OCI-LY1 (cell line): ENCODE data around the gene KDM4B.
"Not testable (repeated sequence)": the region's sequence is repeated elsewhere in the genome, so short reads cannot be mapped to it uniquely, and the experiment has no call there.

Experiments used
- EZH2 ChIP-seq: fragments of 200-600 bp; sonication (generic), shearing (Covaris generic); IDR thresholded peaks from 2 replicates; pipeline ENCODE4 v1.8.0; 2017; ENCODE audit warnings: borderline replicate concordance, mixed run types, mild to moderate bottlenecking, antibody characterized with exemption, low read length, moderate library complexity, mixed read lengths
- TF ChIP-seq, protein P1 (sequence below): fragments of 200-600 bp; sonication (generic), shearing (Covaris generic); IDR thresholded peaks from 2 replicates; pipeline ENCODE4 v1.5.1; 2017; ENCODE audit warnings: mild to moderate bottlenecking, antibody characterized with exemption, low read length, moderate library complexity, mixed read lengths

DNA sequence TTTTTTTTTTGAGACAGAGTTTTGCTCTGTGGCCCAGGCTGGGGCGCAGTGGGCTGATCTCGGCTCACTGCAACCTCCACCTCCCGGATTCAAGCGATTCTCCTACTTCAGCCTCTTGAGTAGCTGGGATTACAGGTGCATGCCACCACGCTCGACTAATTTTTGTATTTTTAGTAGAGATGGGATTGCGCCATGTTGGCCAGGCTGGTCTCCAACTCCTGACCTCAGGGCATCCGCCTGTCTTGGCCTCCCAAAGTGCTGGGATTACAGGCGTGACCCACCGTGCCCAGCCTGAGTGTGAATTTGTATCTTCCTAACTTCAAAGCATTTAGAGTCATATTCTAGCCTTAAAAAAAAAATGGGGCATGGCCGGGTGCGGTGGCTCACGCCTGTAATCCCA, 6.7 kb downstream of the KDM4B start:
- TF ChIP-seq, protein P1, sequence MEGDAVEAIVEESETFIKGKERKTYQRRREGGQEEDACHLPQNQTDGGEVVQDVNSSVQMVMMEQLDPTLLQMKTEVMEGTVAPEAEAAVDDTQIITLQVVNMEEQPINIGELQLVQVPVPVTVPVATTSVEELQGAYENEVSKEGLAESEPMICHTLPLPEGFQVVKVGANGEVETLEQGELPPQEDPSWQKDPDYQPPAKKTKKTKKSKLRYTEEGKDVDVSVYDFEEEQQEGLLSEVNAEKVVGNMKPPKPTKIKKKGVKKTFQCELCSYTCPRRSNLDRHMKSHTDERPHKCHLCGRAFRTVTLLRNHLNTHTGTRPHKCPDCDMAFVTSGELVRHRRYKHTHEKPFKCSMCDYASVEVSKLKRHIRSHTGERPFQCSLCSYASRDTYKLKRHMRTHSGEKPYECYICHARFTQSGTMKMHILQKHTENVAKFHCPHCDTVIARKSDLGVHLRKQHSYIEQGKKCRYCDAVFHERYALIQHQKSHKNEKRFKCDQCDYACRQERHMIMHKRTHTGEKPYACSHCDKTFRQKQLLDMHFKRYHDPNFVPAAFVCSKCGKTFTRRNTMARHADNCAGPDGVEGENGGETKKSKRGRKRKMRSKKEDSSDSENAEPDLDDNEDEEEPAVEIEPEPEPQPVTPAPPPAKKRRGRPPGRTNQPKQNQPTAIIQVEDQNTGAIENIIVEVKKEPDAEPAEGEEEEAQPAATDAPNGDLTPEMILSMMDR = not testable (repeated sequence)
- TF ChIP-seq EZH2 = not testable (repeated sequence)
